Posterior cingulate gyrus (tissue), 11 donors: ENCODE measurements around the gene PTPA.
A peak's percentile ranks its signal among the peaks of the same experiment; 100 is the strongest.

Source experiments
- DNase-seq, 10 donors: peaks; one replicate each; pipeline versions ENCODE4 v3.0.0 to v3.0.0-alpha.2; 2020 to 2021; ENCODE audit warnings: mixed read lengths in 3 of 10
- intact Hi-C: fragments of 100-400 bp; cut with DNase I; formaldehyde crosslinking; loops from one replicate; pipeline ENCODE4 v1.15.1; 2023

The PTPA gene

GRCh38 chr9:129172816-129173215, 61.6 kb downstream of the PTPA start:
- peak in 2 of 10 donors; percentile 32 to 57 for DNase-seq
- intact Hi-C loops = no loop called here

- intact Hi-C loops = loop anchor here (1.0 to 2.0 kb wide), 2 partner anchors 33 to 437 kb away; no protein-coding TSS in a partner anchor
- DNase-seq = peak in 1 of 10 donors; percentile 19
Measured at GRCh38 chr9:129173296-129174101, 62.3 kb downstream of the PTPA start.

- intact Hi-C loops = loop anchor here (1.0 to 2.0 kb wide), 2 partner anchors 33 to 436 kb away; no protein-coding TSS in a partner anchor
- peak; percentile 78 to 98 (median 90) for DNase-seq
Measured at GRCh38 chr9:129174102-129174723, 63.0 kb downstream of the PTPA start.

- DNase-seq = peak; percentile 49 to 95 (median 65)
- intact Hi-C loops = loop anchor here (1.0 to 5.0 kb wide), 4 partner anchors 34 to 435 kb away; no protein-coding TSS in a partner anchor
Measured at GRCh38 chr9:129174724-129175514, 63.7 kb downstream of the PTPA start.

DNA sequence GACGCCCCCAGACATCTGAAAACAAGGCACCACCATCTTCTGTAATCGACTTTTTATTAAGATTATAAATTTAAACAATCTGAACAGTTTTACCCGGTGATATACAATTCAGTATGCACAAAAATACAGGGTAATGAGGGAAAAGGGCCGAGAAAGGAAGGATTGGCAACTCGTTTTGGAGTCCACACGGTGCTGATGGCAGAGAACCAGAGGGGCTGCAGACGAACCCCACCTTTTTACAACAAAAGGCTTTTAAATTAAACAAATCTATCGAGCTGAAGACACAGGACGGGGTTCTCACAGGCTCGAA, 64.3 kb downstream of the PTPA start:
- intact Hi-C loops = loop anchor here (2.0 to 5.0 kb wide), 3 partner anchors 35 to 322 kb away; no protein-coding TSS in a partner anchor
- DNase-seq = no peak

- DNase-seq = peak in 9 of 10 donors; percentile 40 to 89 (median 47)
- intact Hi-C loops = loop anchor here (2.0 to 5.0 kb wide), 3 partner anchors 35 to 321 kb away; no protein-coding TSS in a partner anchor
Measured at GRCh38 chr9:129175825-129176633, 64.8 kb downstream of the PTPA start.

- peak in 4 of 10 donors; percentile 18 to 90 (median 30) for DNase-seq
- intact Hi-C loops = loop anchor here (5.0 kb wide), 2 partner anchors 145 to 320 kb away; no protein-coding TSS in a partner anchor
Measured at GRCh38 chr9:129176701-129177442, 65.7 kb downstream of the PTPA start.

DNA sequence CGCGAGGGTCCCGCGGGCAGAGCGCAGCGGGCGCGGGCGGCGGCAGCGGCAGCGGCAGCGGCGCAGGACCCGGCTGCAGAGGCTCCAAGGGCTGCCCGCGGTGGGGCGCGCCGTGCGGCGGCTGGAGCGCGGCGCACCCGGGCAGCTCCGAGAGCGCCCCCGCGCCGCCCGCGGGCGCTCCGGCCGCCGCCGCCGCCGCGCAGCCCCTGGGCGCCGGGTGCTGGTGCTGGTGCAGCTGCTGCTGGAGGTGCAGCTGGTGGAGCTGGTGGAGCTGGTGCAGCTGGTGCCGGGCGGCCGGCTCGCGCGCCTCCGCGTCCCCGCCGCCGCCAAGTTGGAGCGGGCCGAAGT, 66.2 kb downstream of the PTPA start:
- DNase-seq = peak in 3 of 10 donors; percentile 15 to 77 (median 45)
- intact Hi-C loops = loop anchor here (5.0 kb wide), 2 partner anchors 145 to 320 kb away; no protein-coding TSS in a partner anchor

GRCh38 chr9:129177791-129178567, 66.8 kb downstream of the PTPA start, which contains the start of gene IER5L:
IER5L (minus strand) TSS chr9:129178261; CDS start chr9:129178052, 209 bp downstream.
- intact Hi-C loops = loop anchor here (5.0 kb wide), 2 partner anchors 144 to 319 kb away; no protein-coding TSS in a partner anchor
- DNase-seq = peak; percentile 93 to 100 (median 98)

DNA sequence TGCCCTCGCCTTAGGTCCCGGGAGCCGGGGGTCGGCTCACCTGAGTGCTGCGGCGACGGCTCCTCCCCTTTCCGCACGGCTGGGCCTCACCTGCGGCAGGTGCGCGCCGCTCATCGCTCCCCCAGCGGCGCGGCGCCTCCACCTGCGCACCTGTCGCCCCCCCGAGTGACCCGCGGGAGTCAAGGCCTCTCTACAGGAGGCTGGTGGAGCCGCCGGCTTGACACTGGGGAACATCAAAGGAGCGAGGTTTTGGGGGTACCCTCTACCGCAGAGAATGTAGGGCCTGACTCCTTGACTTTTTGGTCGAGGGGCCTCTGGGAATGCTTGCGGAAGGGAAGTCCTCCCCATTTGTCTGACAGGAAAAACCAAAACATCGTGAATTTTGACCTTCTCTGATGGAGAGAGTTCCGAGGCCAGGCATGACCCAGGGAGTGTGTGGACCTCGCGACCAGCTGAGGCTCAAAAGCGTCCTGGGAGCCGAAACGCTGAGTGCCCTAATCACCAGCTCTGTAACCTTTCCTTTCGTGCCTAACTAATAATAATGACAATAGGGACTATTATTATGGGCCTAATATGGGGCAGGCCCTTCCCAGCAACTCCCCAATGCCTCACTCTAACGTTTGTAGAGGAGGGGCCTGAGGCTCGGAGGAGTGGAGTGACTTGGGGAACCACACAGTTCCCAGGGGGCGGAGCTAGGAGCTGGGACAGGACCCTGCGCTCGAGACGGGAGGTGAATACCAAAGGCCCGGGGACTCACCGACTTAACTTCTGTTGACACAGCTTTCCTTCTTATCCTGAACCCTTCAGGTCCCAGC, 67.6 kb downstream of the PTPA start:
- intact Hi-C loops = loop anchor here (5.0 kb wide), 2 partner anchors 144 to 319 kb away; no protein-coding TSS in a partner anchor
- DNase-seq = no peak

GRCh38 chr9:129181246-129181645, 70.0 kb downstream of the PTPA start:
- intact Hi-C loops = no loop called here
- DNase-seq = no peak

DNA sequence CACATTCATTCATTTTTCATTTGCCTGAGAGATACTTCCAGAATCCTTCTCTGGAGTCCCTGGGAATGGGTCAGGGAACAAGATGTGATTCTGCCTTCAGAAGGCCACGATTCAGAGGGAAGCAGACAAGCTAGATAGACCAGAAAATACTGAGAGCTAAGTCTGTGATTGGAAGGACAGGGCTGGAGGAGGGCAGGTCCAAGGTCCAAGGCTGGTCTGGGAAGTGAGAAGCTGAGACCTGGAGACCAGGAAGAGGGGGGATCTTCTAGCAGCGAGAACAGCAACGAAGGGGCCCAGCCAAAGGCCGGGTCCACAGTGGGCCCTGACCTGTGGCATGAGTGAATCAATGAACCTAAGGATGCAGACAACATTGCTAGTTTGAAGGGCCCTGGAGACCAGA, 70.9 kb downstream of the PTPA start:
- DNase-seq = no peak
- intact Hi-C loops = no loop called here

DNA sequence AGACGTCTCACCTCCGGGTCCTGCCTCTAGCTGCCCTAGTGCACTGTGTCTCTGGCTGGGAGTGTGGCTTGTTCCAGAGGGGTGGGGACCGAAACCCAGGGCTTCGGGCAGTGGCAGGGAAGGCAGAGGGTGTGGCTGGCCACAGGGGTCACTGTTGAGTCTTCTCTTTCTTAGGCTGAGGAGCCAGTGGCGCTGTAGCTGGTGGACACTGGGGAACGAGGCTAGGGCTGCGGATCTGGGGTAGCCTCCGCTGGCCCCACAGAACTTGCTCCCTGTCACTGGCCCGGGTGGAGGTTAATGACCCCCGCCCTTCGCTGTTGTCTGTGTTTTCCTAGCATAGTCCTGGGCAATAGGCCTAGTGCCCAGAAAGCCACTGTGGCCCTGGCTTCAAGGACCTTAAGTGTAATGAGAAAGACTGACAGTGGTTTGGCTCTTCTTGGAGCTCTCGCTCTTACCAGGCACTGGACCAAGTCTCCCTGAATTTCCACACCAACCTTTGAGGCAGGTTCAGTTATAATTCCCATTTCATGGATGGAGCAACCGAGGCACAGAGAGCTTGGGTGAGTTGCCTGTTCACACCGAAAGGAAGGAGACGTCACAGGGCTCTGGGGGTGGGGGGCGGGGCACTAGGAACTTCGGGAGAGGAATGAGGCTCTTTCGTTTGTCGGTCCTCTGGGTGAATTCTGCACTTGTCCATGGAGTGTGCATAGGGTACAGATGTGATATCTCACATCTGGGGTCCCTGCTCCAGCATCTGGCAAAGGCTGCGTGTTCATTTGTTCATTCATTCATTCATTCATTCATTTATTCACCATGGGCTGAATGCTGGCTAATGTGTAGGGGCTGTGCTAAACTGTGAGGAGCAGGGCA, 71.6 kb downstream of the PTPA start:
- intact Hi-C loops = no loop called here
- no peak for DNase-seq

DNA sequence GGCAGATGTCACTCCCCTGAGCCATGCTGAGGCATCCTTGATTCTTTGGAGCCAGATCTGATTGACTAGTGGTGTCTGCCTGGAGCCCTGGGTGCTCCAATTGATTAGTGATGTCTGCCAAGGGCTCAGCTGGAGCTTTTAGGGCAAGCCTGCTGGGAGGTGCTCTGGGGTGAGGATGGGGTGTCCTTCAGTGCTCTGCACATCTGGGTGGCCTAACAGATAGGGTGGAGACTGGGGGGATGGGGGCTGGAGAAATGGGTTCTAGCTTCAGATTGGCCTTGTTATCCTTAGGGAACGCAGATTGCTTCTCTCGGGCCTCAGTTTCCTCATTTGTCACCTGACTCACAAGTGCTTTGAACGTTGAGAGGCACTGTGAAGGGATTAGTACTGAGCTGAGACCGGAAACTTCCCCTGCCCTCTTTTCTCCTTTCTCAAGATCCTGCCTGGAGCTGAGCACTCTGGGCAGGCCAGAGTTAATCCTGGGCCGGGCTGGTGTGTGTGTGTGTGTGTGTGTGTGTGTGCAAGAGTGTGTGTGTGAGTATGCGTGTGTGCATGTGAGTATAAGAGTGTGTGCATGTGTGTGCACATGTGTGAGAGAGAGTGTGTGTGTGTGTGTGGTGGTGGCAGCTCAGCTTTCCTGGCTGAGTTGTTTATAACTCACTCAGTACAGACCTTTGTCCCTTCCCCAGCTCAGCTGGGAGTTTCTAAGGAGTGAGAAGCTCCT, 72.4 kb downstream of the PTPA start:
- DNase-seq = no peak
- intact Hi-C loops = no loop called here

DNA sequence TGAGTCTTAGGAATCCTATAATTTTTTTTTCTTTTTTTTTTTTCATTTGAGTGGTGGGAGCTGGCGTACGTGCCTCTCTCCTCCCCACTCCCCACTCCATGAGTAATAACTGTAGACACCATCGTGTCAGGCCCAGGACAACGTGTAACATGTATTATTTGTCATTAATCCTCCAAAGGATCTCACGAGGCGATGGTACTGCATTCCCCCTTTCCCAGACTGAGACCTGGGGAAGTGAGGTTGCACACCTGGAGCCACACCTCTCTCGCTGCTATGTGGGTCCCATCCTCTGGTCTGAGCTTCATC, 73.0 kb downstream of the PTPA start:
- intact Hi-C loops = no loop called here
- no peak for DNase-seq

- DNase-seq = no peak
- intact Hi-C loops = no loop called here
Measured at GRCh38 chr9:129184596-129185122, 73.4 kb downstream of the PTPA start.
